NCI-H526 treated with DMSO at 0.1 percent for 48 hours (cell line): ENCODE data around the gene PRKG2.
"Not testable (repeated sequence)": the region's sequence is repeated elsewhere in the genome, so short reads cannot be mapped to it uniquely, and the experiment has no call there.

ENCODE experiments used
- DNase-seq: peaks from one replicate; lab custom pipeline; 2025; lab: John Stamatoyannopoulos, UW

Gene PRKG2, protein sequence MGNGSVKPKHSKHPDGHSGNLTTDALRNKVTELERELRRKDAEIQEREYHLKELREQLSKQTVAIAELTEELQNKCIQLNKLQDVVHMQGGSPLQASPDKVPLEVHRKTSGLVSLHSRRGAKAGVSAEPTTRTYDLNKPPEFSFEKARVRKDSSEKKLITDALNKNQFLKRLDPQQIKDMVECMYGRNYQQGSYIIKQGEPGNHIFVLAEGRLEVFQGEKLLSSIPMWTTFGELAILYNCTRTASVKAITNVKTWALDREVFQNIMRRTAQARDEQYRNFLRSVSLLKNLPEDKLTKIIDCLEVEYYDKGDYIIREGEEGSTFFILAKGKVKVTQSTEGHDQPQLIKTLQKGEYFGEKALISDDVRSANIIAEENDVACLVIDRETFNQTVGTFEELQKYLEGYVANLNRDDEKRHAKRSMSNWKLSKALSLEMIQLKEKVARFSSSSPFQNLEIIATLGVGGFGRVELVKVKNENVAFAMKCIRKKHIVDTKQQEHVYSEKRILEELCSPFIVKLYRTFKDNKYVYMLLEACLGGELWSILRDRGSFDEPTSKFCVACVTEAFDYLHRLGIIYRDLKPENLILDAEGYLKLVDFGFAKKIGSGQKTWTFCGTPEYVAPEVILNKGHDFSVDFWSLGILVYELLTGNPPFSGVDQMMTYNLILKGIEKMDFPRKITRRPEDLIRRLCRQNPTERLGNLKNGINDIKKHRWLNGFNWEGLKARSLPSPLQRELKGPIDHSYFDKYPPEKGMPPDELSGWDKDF

DNA sequence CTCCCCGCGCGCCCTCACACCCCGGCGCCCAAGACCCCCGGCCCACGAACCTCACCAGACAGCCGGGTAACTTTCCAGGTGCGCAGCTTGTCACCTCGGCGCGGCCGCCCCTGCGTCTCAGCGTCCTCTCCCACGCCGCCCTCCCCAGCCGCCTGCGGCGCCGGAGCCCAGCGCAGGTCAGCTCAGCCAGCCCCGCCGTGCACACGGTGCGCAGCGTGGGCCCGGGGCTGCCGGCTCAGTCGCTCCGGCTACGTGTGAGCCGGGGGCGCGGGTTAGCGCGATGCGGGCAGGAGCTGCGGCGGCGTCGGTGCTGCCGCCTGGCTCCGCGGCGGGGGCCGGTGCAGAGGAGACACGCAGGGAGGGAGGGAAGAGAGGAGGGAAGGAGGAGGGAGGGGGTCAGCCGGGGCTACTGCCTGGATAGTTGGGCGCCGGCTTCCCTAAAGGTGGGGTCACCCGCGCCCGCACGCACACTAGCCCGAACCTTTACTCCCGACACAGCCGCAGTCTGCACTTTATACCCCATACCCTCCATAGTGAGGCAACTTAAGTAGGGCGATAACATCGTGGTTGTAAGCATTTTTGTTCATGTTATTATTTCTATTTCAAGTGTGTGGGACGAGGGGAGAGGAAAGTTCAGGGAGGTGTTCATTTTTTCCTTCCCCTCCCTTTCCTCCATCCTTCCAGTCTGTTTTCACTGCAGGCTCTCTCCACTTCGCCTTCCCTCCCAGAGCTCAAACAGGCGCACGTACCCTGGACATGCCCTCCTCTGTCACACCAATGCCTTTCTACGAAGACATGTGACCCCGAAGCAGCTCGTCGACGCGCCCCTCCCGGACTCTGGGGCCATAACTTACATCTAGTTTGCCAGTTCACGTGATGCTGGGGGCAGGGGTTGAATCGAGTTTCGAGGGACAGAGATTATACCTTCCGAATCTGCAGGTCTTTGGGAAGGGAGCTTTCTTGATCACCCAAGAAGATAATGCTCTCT is at the start of gene PRKG2:
Gene PRKG2 (minus strand): TSS at position 342 of the 988 bp plus-strand sequence. CDS start 10,175 bp downstream, outside the sequence.
- no peak for DNase-seq

DNA sequence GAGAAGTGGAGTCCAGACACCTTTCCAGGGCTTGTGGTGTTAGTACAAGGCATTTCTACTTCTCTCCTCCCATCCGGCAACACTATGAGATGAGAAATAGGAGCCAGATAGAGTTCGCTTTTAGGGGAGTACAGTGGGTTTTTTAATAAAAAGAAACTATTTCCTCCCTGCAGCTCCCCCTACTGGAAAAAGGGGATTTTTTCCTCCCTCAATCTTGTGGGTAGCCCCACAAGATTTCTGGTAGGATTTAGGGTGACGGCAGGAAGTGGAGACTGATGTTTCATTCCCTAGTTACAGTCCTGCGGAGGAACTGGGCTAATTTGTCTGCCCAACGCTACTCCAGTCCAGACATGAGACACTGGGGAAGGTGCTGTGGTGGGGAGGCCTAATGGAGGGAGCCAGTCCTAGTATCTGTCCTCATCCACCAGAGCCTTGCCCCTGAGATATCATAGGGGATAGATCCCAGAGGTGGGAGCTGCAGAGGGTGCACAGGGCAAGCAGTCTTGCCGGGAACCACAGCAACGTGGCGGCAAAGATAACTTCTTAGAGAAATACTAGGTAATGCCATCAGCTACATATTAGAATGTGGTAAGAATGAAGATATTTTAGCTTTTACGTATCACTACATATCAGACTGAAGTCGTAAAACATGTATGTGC is 45.5 kb upstream of the PRKG2 start:
- no peak for DNase-seq

DNA sequence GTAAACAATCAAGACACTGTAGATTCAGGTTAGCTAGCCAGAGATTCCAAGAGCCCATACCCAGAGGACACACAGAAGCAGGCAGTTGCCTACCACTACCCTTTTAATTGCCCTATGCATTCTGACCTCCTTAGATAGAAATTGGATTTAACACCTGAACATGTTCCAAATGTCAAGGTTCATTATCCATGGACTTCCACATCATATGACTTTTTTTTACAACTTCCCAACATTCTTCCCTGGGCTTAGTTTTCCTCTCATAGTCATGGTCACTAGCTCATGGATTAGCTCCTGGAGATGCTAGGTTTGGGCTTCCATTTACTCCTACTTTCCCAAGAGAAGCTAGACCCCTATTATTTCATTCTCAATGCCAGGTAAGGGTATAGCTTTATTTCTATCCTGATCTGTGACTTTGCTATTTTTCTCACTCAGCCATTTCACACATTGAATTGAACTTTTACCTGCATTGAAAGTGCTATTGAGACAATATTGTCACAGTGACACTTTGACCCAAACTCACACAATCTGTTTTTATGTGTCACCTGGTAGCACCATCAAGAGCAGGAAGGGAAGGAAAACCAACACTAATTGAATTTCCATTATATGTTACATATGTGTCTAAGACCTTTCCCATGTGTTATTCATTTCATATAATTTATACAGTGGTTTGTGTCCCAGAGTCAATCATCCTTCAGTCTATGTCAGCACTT is 44.0 kb upstream of the PRKG2 start:
- DNase-seq = no peak

DNA sequence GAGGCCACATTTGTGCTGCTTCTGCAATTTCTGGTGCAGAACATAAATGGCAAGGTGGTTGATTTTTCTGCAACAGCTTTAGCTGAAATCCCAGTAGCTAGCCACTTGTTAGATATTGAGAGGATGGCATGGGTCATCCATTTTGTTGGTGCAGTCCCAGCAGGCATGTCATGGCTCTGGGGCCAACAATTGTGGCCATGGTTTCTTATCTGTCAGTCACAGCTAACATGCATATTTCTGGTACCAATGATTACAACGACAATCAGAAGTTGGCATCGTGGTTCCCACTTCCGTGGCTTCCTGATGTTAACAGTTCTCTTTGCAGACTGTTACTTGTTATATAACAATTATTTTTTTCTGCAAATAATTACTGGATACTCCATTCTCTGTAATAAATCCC is 42.8 kb upstream of the PRKG2 start:
- DNase-seq = no peak

DNA sequence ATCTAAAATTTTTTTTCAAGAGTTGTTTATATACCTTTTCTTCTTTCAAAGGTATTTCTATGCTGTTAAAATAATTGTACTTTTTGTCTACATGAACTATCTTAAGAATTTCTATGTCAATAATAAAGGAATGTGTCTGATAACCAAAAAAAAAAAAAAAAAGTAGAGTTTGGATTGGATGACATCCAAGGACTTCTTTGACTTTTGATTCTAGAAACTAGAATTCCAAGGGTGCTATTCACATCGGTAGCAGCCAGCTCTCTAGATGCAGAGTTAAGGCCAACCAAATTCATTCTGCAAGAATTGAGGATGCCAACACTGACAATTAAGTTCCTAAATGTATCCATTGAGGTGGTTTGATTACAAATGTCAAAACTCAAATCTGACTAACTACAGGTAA is 42.0 kb upstream of the PRKG2 start:
- DNase-seq = no peak

DNA sequence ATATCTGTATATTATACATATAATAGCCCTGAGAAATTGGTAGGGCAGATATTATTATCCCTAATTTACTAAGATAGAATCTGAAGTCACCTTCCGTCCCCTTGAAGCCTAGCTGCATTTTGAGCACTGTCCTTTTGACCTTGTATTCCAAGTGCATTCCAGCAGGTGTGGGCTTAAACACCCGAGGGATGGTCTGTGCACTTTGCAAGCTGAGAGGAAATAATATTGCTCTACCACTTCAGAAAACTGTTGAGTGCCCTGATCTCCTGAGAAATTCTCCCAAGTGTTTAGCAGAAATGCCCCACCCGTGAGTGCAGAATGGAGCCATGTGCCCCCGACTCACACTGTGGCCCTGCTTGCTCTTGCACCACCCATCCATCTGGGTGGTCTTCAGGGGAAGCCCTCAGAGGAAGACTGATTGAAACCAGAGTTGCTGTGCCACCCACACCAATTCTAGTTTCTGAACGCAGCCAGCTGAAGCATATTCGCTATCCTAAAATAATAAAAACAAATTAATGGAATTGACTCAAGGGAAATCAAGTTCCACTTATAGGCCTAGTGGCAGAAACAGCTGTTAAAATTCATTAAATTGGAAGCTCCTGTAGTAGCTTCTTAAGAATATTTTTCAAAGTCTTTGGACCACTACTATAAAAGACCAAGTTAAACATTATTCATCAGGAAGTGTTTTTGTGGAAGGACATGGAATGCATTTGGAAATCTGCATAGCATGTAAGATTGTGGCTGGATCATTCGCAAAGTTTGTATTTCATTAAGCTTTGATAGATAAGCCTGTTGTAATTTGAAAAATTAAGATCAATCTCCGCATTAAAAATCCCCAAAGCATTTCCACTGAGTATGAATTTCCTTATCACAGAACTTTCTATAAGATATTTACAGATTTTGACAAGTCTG is 41.3 kb upstream of the PRKG2 start:
- DNase-seq = no peak

DNA sequence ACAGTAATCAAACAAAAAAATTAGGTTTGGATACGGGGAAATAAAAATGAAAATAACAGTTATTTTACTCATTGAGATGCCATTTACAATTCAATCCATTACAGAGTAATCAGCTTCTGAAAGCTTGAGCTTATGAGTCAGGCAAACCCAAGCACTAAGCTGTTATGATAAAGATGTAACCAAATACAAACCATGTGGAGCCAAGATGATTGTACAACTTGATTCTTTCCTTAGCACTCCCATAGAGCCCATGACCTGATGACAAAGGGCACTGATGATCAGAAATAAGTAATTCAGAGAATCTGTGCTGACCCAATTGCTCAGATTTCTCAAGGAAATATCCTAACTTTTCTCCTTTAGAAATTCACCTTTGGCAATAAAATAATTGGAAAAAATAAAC is 40.5 kb upstream of the PRKG2 start:
- DNase-seq = no peak

DNA sequence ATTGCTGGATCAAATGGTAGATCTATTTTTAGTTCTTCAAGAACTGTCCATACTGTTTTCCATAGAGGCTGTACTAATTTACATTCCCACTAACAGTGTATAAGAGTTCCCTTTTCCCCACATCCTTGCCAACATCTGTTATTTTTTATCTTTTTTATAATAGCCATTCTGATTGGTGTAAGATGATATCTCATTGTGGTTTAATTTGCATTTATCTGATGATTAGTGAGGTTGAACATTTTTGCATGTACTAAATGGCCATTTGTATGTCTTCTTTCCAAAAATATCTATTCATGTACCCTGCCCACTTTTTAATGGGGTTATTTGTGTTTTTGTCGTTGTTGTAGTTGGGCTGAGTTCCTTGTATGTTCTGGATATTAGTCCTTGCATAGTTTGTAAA is 35.4 kb upstream of the PRKG2 start:
- peak; percentile 2 for DNase-seq

DNA sequence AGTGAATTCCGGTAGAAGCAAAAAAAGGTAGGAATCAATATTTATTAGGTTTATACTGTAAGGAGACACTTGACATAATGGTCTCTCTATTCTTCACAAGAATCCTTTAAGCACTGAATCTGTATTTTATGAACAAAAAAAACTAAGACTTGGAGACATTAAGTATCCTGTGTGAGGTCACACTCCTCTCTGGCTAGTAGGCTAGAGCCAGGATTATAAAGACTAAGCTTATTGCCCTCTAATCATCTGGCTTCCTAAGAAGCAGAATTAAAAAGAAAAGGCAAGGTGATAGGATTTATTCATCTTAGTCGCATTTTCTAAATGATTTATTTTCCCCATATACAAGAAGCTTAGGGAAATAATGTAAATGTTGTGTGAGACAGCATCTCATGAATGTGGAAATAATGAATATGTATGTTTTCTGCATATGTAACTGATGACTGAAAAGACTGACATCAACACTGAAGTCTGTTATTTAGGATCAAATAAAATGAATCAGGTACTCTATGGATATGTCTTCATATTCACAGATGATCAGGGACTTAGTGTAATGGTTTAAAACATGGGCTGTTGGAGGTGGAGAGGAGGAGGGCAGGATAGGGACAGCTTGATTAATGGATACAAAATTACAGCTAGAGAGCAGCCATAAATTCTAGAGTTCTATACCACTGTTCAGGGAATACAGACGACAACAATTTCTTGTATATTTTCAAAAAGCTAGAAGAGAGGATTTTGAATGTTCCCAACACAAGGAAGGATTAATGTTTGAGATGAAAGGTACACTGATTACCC is 30.4 kb upstream of the PRKG2 start:
- DNase-seq = no peak

DNA sequence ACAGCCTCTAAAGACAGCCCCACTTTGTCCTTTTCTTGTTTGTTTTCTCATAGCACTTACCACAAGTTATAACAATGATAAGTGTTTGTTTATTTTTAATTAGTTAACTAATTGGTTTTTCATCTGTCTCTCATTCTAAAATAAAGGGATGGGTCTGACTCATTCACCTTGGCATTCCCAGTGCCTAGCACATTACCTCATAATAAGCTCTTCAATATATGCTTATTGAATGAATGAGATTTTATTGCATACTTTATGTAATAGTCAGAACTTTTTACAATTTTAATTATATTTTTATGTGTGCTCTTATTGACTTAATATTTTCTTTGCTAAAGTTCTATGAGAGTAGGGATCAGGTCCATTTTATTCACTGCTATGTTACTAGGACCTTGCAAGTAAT is 22.8 kb upstream of the PRKG2 start:
- DNase-seq = no peak

DNA sequence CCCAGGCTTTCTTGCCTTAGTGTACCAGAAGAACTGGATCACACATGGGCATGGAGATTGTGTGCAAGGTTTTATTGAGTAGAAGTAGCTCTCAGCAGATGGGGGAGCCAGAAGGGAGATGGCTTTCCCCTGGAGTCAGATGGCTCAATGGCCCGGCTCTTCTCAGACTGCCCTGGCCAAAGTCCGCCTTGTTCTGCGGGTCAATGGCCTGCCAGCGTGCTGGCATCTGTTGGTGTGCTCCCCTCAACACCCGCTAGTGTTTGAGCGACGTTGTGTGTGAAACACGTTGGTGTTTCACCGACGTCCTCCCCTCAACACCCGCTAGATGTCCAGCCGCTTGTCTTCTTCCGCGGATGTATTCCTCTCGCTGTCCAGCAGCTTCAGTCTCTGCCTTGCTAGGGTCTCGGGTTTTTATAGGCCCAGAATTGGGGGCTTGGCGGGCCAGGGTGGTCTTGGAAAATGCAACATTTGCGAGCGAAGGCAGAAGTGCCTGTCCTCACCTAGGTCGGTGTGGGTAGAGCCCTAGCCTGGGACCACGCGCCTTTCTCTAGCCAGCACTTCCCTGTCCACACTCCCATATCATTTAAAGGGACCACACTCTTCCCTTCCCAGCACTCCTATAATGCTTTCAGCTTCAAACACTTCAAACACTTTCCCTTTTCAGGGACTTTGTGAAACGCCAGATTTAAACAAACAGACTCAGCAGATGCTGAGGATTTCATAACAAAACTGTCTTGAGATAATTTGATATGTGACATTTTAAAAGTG is 21.1 kb upstream of the PRKG2 start:
- no peak for DNase-seq

DNA sequence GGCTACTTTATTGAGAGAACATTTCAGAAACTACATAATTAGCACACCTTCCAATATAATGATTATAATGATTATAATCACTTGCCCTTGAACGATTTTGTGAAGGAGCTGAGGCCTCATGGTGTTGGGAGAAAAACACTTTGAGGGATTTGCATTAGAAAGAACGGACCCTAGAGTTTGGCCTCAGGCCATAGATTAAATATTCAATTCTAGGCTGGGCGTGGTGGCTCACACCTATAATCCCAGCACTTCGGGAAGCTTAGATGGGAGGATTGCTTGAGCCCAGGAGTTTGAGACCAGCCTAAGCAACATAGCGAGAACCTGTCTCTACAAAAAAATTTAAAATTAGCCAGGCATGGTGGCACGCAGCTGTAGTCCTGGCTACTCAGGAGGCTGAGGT is 12.9 kb upstream of the PRKG2 start:
- DNase-seq = no peak

DNA sequence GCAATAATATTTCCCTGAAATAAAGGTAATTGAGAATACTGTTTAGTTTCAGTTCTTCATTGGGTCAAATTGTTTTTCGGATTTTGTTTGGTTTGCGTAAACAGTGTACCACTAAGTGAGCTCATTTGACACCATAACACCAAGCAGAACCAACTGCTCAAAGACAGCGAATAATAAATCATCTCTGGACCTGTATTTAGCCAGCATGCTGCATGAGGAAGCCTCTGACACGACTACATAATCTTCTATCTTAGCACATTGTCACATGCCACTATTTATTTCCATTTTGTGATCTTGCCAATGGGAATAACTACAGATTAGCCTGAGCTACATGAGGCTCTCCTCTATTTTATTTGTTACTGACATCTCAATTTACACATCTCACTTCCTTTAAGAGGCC is 12.1 kb upstream of the PRKG2 start:
- no peak for DNase-seq

DNA sequence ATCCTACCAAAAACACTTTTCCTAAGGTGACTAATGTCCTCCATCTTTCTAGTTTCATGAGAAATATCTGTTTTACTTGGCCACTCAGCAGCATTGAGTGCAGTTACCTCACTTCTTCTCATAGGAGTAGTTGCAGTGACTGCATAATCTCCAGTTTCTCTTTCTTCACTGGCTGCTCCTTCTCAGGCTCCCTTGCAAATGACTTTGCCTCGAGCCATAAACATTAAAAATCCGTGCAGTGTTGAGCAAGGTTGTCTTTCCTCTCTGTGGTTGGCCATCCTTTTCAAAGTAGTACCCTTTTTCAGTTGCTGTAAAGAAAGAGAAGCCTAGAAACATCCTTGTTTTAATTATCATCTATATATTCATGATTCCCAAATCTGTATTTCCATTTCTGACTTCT is 10.2 kb upstream of the PRKG2 start:
- no peak for DNase-seq

DNA sequence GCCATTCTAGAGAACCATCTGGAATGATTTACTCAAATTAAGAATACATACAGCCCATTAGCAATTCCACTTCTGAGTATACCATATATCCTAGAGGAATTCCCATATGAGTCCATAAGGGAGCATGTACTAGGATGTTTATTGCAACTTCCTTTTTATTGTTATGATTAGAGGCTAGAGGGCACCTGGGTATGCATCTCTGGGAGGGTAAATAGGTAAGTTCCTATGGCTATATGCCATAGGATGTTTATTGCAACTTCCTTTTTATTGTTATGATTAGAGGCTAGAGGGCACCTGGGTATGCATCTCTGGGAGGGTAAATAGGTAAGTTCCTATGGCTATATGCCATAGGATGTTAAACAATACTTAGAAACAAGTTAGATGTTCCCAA is 7.1 kb upstream of the PRKG2 start:
- DNase-seq = not testable (repeated sequence)

DNA sequence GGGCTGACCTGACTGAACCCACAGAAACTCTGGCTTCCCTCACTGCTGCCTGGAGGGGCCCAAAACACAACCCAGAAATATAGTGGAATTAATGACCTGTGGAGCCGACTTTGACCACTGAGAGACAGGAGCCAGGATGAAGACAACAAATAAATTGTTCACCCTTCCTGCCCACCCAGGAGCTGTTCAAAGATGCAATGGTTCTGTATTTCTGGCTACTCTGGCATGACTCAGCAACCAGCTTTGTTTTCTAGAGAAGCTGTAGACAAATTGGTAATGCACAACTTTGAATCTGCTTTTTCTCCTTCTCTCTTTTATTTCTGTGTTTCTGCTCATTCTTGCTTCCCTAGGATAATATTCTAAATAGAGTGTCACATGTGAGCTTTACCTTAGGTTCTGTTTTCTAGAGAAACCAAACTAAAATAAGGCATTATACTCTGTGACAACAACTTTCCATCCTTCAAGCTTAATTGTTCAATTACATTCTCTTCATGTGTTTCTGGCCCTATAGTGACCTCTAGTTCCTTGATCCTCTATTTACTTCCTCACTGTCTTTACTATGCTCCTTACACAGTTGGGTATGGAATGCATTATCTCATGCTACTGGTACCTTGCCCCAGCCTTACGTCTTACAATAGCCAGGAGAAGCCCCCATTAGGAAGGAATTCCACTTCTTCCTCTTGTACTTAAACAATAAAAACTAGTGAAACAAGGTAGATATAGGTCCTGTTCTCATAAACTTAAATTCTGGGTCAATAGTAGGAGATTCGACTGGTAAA is 6.5 kb upstream of the PRKG2 start:
- DNase-seq = no peak

DNA sequence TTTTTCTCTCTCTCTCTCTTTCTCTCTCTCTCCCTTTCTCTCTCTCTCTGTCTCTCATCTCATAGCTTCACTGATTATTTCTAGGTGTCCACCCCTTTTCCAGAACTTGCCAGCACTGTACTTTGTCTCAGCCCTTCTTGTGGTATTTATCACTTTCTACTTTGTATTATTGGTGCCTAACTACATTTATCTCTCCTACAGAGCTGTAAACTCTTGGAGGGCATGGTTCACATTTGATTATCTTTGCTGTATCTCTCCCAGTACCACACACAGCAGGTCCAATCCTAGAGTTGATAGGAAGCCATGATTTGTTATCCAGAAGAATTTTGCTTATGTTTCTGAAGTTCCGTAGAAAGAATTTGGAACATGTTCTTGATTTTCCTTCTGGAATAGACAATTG is 5.2 kb upstream of the PRKG2 start:
- DNase-seq = no peak

DNA sequence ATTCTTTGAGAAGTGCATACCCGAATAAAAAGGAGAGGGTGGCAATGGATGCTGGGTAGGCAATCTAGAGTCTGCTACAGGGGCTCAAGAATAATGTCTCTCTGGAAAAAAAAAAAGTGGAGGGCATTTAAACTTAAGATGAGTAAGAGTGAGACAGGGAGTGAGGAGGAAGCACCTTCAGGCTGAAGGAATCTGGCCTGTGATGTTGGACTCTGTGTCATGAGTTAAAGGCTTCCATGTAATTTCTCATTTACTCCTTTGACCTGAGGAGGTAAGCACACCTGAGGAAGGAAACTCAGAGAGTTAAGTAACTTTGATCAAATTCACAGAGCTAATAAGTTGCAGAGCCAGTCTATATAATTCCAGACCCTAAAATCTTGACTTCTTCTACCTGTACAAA is 3.2 kb upstream of the PRKG2 start:
- DNase-seq = no peak
